HG03064 (cell line): Measurements from ENCODE around the gene HAUS8.
"Not testable (repeated sequence)": the region's sequence is repeated elsewhere in the genome, so short reads cannot be mapped to it uniquely, and the experiment has no call there.

ENCODE experiments used
- ATAC-seq: cut with Tn5 transposase; IDR thresholded peaks from one replicate; pipeline ENCODE4 v1.9.1; 2021; ENCODE audit warnings: low read depth; ENCODE audit not compliant: unreplicated experiment

The HAUS8 gene

DNA sequence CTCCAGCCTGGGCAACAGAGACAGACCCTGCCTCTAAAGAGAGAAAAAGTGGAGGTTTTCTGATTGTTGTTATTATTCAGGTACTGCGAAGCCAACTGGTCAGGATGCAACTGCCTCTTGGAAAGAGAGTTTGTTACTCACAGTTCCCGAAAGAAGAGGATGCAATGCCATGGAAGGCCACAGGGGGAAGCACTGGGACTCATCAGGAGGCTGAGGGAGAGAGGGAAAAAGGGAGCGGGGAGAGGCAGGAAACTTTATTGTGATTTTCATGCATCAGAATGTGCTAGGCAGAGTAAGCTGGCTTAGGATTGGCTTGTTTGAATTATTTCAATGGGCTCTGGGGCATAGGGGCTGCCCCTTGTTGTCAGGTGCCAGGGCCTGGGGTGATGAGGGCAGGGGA, 27.9 kb upstream of the HAUS8 start:
- no peak for ATAC-seq

DNA sequence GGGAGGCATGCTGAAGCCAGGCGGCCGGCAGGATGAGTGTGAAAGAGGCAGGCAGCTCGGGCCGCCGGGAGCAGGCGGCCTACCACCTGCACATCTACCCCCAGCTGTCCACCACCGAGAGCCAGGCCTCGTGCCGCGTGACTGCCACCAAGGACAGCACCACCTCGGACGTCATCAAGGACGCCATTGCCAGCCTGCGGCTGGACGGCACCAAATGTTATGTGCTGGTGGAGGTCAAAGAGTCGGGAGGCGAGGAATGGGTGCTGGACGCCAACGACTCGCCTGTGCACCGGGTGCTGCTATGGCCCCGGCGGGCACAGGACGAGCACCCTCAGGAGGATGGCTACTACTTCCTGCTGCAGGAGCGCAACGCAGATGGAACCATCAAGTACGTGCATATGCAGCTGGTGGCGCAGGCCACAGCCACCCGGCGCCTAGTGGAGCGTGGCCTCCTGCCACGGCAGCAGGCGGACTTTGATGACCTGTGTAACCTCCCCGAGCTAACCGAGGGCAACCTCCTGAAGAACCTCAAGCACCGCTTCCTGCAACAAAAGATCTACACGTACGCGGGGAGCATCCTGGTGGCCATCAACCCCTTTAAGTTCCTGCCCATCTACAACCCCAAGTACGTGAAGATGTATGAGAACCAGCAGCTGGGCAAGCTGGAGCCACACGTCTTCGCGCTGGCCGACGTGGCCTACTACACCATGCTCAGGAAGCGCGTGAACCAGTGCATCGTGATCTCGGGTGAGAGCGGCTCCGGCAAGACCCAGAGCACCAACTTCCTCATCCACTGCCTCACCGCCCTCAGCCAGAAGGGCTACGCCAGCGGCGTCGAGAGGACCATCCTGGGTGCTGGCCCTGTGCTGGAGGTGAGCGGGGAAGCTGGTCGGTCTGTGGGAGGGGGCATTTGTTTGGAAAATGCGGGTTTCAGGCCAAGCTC, 26.7 kb upstream of the HAUS8 start:
- no peak for ATAC-seq

DNA sequence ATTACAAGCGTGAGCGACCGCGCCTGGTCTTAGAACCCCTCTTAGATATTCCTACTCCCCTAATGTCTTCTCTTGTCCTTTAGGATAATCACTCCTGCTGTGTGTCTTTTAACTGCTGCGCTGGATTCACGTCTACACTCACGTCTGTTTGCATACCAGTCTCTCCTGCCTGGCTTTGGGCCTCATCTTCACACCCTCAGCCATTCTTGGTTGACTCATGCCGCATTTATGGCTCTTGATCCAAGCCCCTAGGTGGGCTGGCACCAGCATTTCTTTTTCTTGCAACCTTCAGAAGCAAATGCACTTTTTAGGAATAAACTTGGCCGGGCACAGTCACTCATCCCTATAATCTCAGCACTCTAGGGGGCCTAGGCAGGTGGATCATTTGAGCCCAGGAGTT, 23.1 kb upstream of the HAUS8 start:
- no peak for ATAC-seq

DNA sequence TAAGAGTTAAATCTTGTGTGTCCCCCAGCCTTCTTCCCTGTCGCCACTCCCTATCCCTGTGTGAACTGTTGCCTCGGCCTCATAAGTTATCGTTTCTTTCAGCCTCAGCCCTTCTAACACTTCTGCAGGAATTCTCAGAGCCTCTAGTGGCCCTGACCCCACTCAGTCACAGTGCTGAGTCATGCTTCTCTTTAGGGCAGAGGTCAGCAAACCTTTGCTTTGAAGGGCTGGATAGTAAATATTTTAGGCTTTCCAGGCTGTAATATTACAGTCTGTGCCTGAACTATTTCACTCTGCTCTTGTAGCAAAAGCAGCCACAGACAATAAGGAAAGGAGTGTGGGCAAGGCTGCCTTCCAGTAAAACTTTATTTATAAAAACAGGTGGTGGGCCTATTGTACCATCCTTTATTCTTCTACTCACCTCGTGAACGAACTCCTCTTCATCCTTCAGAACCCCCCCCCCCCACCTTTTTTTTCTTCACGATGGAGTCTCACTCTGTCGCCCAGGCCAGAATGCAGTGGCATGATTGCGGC, 22.4 kb upstream of the HAUS8 start:
- ATAC-seq: no peak

DNA sequence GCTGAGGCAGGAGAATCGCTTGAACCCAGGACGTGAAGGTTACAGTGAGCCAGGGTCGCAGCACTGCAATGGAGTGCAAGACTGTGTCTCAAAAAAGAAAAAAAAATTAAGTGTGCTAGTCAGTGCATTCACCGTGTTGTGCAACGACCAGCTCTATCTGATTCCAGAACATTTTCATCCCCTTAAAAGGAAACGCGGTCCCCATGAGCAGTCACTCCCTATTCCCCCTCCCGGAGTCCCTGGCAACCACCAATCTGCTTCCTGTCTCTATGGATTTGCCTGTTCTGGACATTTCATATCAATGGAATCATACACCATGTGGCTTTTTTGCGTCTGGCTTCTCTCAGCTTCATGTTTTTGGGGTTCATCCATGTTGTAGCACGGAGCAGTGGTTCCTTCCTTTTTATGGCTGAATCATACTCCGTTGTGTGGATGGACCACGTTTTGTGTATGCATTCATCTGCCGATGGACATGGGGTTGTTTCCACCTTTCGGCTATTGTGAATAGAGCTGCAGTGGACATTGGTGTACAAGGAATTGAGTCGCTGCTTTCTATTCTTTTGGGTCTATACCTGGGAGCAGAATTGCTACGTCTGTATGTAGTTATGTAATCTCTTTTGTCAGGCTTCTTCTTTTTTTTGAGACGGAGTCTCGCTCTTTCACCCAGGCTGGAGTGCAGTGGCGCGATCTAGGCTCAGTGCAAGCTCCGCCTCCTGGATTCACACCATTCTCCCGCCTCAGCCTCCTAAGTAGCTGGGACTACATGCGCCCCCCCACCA, 20.1 kb upstream of the HAUS8 start:
- ATAC-seq: no peak

DNA sequence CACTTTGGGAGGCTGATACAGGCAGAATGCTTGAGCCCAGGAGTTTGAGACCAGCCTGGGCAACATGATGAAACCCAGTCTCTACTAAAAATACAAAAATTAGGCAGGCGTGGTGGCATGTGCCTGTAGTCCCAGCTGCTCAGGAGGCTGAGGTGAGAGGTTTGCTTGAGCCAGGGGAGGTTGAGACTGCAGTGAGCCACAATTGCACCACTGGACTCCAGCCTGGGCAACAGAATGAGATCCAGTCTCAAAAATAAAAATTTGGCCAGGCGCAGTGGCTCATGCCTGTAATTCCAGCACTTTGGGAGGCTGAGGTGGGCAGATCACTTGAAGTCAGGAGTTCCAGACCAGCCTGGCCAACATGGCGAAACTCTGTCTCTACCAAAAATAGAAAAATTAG, 19.4 kb upstream of the HAUS8 start:
- not testable (repeated sequence) for ATAC-seq

DNA sequence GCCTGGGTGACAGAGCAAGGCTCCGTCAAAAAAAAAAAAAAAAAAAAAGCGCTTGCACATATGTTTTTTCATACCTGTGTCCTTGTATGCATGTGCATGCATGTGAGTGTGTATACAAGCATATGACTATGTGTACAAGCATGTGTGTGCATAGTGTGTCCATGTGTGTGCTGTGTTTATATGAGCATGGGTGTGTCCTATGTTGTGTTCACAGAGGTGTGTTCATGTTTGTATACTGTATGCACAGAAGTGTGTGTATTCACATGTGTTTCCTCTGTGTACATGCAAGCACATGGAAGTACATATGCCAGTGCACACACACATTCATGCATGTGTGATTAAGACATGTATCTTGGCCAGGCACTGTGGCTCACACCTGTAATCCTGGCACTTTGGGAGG, 17.4 kb upstream of the HAUS8 start:
- no peak for ATAC-seq

DNA sequence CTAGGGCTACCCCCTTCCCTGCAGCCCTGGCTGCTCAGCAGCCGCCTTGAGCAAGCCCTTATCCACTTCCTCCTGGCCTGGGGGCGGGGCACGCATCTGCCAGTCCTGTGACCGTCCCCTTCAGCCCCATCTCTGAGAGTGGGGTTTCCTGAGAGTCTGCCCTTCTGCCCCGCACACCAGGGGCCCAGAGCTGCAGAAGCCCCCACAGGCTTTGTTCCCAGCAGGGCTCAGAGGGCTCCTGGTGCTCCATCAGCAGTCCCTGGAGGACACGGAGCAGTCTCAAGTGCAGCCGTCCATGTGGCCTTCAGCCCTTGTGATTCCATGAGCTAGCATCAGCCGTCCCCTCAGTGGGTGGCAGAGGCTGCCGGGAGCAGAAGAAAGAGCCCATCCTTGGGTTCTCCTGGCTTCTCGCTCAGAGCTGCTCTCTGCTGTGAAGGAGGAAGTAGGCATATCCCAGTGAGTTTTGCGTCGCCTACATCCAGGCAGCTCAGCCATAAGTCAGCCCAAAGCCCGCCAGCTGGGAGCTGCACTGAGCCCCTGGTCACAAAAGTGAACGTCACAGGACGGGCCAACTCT, 16.6 kb upstream of the HAUS8 start:
- no peak for ATAC-seq

DNA sequence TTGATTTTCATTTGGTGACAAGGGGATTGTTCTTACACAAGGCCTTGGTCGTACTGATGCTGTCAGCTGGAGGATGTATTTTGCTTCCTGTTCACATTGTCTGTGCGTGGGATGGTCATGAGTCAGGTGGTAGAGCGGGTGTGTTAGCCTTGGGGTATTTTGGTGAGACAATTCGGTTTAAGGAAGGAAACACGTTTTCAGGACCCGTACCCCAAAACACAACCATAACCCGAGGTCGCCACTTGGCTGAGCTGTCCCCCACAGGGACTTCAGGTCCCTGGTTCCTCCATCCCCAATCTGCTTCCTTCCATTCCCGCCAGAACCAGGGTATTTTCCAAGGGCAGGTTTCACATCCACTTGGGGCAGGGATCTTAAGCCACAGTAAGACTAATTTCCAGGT, 15.3 kb upstream of the HAUS8 start:
- ATAC-seq: no peak

DNA sequence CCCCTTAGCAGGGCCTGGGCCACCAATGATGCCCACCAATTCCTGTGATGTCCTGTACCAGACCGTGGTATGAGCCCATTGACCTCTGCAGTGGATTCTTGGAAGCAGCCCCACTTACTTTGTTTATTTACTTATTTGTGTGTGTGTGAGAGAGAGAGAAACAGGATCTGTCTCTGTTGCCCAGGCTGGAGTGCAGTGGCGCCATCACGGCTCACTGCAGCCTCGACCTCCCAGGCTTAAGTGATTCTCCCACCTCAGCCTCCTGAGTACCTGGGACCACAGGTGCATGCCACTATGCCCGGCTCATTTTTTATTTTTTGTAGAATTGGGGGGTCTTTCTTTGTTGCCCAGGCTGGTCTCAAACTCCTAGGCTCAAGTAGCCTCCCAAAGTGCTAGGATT, 13.3 kb upstream of the HAUS8 start:
- ATAC-seq: no peak

DNA sequence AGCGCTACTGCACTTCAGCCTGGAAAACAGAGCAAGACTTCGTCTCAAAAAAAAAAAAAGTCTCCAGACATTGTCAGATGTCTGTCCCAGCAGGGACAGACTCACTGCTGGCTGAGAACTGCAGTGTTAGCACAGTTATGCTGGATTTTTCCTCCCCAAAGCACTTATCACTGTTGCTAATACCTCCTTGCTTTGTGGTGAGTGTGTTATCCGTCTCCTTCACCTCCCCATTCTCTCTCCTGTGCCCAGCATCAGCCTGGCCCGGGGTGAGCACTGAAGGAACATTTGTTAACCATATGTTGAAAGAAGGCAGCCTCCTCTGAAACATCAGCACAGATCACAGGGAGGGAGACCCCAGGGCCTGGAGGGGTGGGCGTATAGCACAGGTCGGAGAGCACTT, 11.6 kb upstream of the HAUS8 start:
- no peak for ATAC-seq

DNA sequence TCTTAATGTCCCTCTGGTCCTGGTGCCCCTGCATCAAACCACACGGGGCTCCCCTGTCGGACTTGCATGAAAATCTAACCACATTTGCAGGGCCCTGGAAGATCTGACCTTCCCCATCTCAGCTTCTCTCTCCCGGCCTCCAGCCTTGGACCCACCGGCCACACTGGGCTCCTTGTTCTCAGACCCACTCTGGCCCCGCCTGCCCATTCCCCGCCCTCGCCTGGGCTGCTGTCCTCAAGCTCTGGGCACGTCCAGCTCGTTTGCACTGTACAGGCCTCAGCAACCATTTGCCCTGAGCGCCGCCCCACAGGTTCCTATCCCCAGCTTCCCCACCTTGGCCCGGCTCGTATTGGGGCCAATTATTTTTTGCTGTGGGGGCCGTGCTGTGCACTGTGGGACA, 10.9 kb upstream of the HAUS8 start:
- ATAC-seq: no peak

DNA sequence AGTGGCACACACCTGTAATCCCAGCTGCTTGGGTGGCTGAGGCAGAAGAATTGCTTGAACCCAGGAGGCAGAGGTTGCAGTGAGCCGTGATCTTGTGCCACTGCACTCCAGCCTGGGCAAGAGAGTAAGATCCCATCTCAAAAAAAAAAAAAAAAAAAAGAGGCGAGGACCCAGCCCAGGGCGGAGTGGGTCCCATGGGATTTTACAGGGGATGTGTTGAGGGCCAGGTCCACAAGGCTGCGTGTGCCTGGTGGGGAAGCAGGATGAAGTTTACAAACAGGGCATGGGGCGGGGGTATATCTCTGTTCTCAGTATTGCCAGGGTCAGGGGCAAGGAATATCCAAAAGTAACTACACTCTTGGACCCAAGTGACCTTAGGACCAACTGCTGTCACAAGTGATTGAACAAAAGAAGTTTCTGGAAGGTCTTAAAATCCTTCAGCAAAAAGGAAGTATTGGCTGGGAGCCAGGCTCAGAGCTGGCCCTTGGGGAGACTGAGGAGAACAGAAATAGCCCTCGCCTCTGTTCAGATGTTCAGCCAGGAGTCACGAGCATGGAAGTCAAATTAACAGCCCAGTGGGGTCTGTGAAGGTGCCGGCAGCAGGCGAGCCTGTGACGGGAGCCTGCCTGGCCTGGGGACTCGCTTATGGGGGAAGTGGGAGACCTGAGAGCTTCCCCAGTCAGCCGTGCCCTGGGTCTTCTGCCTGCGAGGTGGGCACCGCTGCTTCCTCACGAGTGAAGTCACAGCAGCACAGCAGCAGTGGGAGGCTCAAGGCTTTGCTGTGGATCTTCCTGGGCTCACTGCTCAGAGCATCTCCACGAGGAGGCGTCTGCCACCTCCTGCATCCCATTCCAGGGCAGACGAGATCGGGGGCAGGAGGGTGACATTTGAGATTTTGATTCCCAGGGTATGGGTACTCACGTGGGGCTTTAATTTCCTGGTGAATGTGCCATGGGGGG, 6.7 kb upstream of the HAUS8 start:
- no peak for ATAC-seq

DNA sequence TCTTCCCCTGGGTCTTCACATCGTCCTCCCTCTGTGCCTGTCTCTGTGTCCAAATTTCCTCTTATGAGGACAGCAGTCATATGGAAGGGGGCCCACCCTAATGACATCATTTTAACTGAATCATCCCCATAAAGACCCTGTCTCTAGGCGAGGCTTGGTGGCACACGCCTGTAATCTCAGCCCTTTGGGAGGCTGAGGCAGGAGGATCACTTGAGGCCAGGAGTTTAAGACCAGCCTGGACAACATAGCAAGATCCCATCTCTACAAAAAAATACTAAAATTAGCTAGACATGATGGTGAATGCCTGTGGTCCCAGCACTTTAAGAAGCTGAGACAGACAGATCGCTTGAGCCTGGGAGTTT, 5.2 kb upstream of the HAUS8 start:
- ATAC-seq: no peak

DNA sequence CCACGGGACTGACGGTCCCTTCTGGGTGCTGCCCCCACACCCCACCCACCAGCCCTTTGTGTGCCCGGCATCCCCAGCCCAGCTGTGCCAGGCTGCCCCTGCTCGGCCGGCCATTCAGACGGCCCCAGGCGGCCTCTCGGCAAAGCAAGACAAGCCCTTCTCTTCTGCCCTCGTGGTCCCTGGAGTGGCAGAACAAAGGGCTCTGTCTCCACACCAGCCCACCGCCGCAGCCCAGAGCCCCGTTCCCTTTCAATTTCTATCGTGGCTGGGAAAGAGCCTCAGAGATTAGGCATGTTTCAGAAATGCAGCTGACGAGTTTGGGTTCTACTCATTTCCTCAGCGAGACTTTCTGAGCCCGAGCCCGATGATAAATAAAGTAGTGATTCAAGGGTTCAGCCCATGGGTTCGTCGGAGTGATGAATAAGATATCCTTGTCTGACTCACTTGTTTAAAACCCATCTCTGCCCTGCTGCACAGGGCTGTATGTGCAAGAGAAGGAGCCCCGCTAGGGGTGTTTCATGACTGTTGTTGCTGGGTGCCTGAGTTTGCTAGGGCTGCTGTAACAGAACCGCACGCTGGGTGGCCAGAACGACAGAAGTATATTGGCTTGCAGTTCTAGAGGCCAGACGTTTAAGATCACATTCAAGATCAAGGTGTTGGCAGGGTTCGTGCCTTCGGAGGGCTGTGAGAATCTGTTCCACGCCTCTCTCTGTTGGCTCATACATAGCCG, 4.6 kb upstream of the HAUS8 start:
- no peak for ATAC-seq

DNA sequence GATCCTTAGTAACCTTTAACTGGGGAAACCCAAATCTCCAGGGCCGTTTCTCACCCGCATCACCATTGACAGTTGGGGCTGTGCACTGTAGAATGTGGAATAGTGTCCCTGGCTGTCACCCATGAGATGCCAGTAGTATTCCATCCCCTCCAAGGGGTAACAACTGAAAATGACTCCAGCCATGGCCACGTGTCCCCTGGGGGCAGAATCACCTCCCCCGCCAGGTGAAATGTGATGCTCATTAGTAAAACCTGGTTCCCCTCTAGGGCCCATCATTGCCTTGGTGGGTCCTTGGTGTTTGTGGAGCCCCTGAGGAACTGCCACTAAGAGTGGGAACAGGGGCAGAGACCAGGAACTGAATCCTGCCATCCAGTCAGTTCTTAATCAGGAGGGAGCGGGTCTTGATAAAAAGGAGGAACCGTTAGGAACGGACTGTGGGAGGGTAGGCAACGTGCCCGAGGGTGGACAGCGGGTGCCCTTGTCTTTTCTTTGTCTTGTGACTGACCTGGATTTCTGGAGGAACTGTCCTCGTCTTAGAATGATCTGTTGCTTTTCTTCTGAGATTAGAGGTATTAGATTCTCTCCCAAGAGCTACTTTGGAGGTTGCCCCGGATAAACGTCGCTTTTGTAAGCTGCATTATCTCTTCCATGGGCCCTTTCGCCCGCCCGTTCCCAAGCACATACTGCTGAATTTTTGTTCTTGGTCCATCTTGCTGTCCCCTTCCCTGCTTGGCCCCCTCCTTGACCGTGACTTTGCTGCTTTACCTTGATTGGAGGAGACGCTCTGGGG, 3.9 kb upstream of the HAUS8 start:
- no peak for ATAC-seq

DNA sequence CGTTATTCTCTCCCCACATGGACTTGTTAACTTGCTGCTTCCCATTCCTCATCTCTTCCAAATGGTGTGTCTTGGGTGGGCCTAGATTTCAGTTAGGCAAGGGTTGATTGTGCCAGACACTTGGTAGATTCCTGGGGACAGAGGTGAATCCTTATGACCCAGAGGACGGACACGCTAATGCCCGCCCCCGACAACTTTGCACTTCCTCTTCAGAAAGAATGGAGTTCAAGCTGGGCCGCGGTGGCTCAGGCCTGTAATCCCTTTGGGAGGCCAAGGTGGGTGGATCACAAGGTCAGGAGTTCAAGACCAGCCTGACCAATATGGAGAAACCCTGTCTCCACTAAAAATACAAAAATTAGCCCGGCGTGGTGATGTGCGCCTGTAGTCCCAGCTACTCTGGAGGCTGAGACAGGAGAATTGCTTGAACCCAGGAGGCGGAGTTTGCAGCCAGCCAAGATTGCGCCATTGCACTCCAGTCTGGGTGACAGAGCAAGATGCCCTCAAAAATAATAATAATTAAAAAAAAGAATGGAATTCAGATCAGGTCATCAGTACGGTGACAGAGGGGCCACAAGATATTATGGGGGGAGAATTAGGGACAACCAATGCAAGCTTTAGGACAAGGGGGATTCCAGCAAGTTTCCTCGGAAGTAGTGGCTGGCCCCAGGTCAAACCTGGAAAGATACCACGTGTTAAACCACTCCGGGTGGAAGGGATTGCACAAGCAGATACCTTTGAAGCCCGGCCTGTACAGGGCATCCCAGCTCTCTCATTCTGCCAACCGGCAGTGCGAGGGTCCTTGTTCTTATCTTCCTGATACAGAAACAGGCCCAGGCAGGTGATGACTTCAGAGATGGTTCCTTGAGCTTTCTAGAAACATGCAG, 3.0 kb upstream of the HAUS8 start:
- no peak for ATAC-seq
